ENCODE results near the gene HIBCH.
"Not testable (repeated sequence)": the region's sequence is repeated elsewhere in the genome, so short reads cannot be mapped to it uniquely, and the experiment has no call there.

HIBCH gene

DNA sequence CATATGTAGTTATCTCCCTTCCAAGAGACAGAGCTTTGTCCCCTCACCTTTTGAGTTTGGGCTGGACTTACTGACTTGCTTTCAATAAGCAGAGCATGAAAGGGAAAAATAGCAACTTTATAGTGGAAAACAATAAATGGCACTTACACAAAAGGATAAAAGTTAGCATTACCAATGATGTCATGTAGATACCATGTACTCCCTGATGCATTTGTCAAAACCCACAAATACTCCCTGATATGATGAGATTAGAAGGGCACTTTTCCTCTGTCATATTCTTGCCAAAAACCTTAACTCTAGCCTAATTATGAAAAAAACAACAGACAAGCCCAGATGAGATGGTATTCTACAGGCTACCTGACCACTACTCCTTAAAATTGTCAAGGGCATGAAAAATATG, 16.0 kb downstream of the HIBCH start:
- DNase-seq, result no peak

DNA sequence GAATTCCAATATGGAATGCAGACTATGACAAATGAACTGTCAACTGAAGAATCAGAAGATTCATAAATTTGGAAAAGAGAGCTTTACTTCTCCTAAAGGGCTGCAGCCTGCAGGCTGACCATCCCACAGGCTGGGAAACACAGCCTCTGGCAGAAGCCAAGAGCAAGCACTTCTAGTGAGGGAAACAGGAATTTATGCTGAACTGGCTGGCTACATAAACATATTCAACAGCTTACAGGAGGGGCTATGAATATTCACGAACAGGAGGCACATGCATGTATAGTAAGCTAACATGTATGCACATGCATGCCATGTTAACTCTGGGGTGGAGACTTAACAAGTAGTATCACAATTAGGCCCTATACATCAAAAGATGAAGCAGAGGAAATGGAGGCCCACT, 17.6 kb downstream of the HIBCH start:
- no peak for DNase-seq

DNA sequence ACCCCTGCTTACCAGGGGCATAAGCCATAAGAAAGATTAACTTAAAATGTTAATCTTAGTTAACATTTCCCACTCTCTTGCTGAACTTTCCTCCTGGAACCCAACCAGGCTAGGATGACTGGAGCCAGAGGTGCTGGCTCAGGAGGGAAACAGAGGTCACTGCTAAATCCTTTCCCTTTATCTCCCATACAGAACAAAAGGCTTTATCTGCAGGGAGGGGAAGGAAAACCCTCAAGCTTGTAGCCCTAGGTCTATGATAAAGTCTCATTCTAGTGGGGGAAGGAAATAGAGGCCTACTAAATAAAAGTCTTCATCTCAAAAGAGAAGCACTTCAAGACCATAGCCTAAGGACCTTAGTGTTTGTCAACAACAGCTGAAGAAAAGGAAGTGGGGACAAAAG, 18.6 kb downstream of the HIBCH start:
- DNase-seq, result no peak

DNA sequence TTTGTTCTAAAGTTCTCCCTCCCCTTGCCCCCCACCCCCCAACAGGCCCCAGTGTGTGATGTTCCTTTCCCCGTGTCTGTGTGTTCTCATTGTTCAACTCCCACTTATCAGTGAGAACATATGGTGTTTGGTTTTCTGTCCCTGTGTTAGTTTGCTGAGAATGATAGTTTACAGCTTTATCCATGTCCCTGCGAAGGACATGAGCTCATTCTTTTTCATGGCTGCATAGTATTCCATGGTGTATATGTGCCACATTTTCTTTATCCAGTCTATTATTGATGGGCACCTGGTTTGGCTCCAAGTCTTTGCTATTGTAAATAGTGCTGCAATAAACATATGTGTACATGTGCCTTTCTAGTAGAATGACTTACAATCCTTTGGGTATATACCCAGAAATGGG, 21.7 kb downstream of the HIBCH start:
- not testable (repeated sequence) for DNase-seq

DNA sequence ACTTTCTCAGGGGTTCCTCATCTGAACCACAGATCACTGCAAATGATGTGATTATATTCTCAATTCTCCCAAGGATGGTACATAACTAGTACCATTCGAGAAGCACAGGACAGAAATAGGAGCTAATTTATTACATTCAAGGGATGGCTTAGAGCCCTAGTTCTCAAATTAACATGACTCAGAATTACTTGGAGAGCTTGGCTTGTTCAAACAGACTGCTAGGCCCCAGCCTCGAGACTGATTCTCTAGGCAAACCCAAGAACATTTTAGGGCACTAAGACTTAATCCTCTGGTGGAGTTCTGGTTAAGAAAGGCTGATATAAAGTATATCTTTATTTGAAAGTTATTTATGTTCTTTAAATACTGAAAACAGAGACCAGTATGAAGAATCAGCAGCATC, 35.8 kb downstream of the HIBCH start:
- DNase-seq, result peak; percentile 27

DNA sequence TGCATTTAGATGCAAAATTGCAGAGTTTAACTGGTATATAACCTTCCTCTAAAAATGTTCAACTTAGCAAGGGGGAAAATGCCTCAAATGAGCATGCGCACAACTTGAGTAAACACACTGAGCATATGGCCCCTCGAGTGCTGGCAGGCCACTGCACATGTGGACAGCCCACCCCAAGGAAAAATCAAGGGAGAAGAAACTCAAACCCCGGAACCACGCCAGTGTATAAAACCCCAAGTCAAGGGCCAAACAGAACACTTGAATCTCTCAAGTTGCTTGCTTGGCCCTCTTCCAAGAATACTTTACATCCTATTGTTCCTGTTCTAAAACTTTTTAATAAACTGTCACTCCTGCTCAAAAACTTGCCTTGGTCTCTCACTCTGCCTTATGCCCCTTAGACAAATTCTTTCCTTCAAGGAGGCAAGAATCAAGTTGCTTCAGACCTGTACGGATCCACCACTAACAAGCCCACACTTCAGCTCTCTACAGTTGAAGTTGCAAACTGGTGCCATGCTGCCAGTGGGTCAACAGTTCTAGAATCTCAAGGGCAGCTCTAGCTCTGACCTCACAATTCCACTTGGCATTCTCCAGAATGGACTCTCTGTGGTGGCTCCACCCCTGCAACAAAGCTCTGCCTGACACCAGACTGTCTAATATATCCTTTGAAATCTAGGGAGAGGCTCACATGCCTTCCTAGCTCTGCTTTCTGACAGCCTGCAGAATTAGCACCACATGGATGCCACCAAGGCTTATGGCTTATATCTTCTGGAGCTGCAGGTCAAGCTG, 38.9 kb downstream of the HIBCH start:
- DNase-seq, result no peak

DNA sequence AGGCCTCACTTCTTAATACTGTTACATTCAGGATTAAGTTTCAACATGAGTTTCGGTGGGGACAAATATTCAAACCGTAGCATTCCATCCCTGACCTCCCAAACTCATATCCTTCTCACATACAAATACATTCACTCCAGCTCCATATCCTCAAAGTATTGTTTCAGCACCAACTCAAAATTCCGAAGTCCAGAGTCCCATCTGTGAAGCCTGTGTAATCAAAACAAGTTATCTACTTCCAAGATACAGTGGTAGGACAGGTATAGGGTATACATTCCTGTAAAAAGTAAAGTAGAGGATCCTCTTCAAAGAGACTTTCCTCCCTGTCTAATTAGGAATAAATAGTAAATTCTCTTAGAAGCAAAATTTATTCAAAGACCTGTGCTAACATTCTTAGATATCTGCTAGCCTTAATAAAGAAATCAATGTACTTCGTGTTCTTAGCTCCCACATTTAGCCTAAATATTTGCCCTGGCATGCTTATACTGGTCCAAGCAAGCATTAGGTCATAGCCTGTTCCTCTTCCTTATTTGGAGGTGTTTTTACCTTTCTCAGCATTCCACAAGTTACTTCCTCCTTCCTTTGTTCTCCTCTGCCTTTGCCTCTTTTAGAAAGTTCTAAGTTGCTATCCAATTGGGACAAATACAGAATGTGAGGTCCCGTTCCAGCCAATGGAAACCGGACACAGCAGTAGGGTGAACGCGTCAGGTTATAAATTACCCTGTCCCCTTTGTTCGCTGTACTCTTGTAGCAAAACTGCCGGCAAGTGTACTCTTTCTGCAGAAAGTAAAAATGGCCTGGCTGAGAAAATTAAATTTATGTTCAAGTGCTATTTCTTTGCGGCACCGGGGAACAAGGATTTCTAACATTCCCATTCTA, 40.1 kb downstream of the HIBCH start:
- DNase-seq, result not testable (repeated sequence)

DNA sequence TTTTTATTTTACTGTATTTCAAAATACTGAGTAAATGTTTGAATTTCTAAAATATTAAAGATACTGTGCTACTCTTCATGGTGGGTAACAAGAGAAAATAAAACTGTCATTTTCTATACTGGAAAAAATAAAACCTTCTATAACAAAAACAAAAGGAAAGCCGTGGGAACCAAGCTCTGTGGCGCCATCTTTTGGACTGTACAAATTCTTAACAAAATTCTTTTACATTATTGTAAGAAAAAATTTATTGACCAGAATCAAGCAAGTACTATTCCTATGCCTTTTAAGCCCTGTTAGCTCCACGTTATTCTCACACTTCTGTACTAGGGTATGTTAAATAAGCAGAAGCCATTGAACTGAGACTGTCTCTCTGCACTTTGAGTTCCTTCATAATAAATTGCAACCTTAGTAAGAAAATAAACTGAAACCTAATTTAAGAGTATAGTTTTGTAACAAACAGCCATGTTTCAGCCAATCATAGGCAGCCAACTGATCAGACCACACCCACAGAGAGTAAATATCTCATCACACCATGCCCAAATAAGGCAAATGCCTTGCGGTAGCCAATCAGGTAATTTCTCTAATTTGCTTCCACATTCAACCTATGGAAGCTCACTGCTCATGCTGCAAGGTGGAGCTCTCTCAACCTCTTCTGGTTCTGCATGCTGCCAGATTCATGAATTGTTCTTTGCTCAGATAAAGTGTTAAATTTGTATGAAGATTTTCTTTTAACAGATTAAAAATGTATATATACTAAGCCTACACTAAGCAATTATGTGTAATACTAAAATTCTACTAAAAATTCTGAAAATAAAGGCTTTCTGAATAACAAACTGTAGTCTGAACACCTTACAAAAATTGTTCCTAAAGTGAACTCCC, 42.2 kb downstream of the HIBCH start:
- DNase-seq, result peak; percentile 53

DNA sequence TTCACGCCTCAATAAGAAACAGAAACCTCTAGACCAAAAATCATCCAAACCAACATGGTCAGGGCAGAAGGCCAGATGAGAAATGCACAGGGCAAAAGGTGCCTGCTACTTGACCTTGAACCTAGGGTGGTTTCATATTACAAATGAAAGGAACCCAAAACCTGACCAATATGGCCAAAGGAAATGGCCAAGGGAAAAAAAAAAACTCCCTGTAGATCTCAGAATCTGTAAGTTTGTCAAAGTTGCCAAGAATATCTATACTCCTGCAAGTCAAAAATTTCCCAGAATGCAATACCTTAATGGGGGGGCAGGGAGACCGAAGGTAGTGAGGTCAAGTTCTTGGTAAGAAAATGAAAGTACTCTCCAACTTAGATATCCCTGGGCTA, 47.2 kb downstream of the HIBCH start:
- DNase-seq, result no peak

DNA sequence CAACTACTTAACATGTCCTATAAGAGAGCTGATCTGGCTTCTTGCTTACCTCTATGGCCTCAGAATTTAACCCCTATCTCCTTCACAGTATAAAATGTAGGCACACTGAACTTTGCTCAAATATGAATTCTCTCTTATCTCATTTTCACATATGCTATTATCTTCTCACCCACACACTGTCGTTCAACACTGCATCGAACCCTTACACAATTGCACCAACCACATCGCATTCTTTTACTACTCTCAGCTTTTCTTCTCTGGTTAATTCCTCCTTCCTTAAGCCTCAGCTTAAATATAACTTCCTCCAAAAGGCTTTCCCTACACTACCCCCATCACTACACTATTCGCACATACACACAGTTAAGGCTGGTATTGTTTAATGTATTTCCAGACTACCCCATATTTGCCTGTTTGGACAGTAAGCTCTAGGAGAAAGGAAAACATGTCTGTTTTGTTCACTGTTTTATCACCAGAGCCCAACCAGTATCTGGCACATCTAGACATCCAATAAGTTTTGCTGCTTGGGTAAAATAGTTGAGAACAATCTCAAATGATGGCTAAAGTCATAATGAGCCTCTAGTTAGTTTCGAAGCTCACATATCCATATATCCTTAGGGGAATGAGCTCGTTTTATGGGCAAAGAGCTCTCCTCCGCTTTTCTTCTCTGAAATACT, 47.7 kb downstream of the HIBCH start:
- no peak for DNase-seq

DNA sequence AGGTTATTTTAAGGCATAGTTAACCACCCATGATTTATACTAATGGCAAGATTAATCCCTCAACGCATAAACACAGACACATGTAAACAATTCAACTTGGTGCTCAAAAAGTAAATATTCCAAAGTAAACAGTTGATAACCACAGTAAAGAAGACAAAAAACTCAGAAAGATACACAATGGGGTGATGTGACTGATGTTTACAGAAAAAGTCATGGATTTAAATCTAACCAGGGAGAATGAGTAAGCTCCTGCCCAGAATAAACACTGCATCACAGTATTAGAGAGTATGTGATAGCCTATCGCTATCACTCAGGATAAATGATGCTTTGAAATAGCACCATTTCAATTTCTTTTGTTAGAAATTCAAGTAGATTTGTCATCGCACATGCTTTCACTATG, 49.3 kb downstream of the HIBCH start:
- DNase-seq, result no peak

DNA sequence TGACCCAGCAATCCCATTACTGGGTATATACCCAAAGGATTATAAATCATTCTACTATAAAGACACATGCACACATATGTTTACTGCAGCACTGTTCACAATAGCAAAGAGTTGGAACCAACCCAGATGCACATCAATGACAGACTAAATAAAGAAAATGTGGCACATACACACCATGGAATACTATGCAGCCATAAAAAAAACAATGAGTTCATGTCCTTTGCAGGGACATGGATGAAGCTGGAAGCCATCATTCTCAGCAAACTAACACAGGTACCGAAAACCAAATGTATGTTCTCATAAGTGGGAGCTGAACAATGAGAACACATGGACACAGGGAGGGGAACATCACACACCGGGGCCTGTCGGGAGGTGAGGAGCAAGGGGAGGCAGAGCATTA, 49.9 kb downstream of the HIBCH start:
- DNase-seq, result not testable (repeated sequence)

DNA sequence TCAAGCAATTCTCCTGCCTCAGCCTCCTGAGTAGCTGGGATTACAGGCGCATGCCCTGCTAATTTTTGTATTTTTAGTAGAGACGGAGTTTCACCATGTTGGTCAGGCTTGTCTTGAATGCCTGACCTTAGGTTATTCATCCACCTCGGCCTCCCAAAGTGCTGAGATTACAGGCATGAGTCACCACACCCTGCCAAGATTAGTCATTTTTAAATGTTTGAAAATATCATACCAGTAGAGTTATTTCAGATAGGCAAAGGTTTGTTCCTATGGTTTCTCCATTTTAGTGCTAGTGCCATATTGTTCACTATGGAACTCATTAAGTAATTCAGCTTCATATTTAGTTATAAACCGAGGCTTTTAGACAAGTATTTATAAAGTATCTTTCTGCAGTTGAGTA, 52.3 kb downstream of the HIBCH start:
- peak; percentile 75 for DNase-seq

DNA sequence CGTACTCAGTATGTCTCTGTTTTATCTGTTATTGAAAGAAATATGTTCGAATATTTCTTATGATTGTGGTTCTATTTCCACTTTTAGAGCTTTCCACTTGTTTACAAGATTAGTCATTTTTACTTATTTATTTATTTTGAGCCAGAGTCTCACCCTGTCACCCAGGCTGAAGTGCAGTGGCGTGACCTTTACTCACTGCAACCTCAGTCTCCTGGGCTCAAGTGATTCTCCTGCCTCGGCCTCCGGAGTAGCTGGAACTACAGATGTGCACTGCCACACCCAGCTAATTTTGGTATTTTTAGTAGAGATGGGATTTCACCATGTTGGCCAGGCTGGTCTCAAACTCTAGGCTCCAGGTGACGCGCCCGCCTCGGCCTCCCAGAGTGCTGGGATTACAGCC, 53.3 kb downstream of the HIBCH start:
- no peak for DNase-seq

DNA sequence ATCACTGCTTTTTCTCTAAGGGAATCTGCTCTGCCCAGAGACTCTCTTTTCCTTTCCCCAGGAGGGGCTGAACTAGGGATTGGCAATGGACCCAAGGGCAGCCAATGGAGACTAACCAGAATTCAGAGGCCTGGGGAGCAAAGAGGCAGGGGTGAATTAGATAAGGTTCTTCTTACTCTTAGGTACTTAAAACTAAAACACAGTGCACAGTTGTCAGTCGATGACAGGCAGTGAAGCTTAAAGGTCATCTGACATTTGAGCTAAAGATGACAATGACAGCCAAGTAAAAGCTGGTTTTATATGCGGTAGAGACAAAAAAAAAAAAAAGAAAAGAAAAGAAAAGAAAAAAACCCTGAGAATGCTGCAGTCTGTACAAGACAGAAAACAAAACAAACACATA, 57.8 kb downstream of the HIBCH start:
- DNase-seq, result no peak

DNA sequence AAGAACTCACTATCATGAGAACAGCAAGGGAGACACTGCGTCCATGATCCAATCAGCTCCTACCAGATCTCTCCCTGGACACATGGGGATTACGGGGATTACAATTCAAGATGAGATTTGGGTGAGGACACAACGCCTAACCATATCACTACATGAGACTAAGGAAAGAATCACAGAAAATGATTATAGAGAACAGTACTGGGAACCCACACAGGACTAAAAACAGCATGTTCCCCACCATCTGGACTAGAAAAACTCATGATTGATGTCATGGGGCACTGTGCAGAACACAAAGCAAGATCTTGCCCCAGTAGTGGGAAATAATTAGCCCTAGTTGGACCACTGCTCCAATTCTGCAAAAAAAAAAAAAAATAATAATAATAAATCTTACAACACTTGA, 63.5 kb downstream of the HIBCH start:
- DNase-seq, result no peak

DNA sequence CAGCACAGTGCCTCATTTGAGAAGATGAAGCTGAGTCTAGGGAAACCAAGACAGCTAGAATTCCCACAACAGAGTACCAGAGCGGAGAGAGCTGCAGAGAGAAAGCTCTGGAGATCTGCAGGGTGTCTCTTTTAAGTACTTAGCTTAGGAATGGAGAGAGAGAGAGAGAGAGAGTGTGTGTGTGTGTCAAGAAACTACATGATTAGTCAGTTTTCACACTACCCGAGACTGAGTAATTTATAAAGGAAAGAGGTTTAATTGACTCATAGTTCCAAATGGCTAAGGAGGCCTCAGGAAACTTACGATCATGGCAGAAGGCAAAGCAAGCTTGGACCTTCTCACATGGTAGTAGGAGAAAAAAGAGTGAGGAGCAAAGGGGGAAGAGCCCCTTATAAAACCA, 64.0 kb downstream of the HIBCH start:
- no peak for DNase-seq

DNA sequence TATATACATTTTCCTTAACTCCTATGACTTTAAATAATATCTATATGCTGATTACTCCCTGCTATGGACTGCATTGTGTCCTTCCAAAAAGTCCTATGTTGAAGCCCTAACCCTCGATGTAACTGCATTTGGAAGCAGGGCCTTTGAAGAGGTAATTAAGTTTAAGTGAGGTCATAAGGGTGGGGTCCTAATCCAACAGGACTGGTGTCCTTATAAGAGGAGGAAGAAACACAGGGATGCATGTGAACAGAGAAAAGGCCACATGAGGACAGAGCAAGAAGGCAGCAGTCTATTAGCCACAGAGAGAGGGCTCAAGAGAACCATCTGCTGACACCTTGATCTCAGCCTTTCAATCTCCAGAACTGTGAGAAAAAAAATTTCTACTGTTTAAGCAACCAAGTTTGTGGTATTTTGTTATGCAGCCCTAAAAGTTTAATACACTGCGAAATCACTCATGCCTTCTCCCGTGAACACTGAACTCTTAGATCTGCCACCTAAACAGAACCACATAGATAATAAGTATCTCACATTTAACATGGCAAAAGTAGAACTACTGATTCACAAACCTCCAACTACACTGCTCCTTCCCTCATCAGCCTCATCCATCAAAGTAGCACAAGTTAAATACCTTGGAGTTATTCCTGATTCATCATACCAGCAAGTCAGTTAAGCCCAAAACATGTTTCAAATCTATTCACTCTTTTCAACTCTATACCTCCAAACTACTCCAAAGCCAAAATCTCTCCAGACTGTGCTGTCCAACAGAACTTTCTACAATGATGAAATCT, 65.4 kb downstream of the HIBCH start:
- DNase-seq, result no peak

DNA sequence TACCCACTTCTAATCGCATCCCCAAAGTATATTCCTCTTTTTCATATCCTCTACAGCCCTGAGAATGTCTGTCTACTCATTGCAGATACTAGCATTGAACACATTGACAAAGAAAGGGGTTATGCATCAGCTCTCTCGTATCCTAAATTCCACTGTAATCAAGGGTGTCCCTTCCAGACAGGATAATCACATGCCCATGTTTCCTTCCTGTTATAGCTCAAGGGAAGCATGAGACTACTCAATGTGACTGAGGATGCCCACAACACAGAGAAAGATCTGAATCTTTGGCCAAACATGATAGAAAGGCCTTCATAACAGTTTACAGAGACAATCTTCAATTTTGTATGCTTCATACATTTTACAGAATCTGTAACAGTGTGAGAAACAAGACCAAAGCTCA, 69.2 kb downstream of the HIBCH start:
- DNase-seq, result no peak

DNA sequence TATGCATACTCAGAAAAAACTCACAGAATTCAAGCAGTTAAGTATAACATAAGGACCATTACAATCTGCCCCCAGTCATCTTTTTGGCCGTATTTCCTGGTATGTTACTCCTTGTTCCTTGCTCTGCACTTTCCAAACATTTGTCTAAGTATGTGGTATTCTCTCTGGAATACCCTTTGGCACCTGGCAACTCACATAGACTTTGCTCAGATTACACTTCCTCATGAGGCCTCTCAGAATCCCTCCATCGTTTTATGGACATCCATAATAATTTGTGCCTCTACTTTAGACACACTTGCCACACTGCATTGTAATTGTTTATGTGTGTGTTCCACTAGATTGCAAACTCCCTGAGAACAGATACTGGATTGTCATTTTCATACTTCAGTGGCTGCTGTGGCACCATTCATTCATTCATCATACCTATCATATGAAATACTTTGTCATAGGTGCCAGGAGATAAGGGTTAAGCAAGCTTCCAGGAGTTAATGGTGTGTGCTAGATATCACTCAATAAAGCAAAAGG, 84.0 kb downstream of the HIBCH start:
- no peak for DNase-seq

DNA sequence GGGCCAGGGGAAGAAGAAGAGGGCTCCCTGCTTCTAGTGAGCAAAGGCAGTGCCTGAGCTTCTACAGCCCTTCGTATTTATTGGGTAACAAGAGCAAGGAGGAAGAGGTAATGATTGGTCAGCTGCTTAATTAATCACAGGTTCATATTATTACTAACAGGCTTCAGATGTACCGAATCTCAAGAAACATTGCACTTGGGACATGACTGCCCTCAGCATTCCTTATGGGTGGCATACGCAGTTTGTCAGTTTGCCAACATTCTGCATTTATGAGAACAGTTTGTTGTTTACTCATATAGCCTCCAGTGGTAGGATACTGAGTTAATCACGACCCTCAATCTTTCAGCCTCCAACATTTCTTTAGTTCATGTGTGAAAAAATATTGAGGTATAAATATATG, 84.5 kb downstream of the HIBCH start:
- DNase-seq, result no peak

DNA sequence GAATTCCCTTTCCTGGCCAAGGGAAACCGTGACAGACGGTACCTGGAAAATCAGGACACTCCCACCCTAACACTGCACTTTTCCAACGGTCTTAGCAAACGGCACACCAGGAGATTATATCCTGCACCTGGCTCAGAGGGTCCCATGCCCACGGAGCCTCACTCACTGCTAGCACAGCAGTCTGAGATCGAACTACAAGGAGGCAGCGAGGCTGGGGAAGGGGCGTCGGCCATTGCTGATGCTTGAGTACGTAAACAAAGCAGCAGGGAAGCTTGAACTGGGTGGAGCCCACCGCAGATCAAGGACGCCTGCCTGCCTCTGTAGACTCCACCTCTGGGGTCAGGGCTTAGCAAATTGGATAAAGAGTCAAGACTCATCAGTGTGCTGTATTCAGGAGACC, 95.6 kb downstream of the HIBCH start:
- not testable (repeated sequence) for DNase-seq
